Activated naive CD4-positive, alpha-beta T cell treated with Interleukin-2 at 50 U/mL for 16 hours (primary cell): ENCODE results near the gene ZNF830.
"Not testable (repeated sequence)": the region's sequence is repeated elsewhere in the genome, so short reads cannot be mapped to it uniquely, and the experiment has no call there.

Source experiments
- DNase-seq: peaks from one replicate; pipeline ENCODE4 v3.0.0-alpha.2; 2020

Gene ZNF830

GRCh38 chr17:34993031-34993430, 31.7 kb downstream of the ZNF830 start:
- no peak for DNase-seq

DNA sequence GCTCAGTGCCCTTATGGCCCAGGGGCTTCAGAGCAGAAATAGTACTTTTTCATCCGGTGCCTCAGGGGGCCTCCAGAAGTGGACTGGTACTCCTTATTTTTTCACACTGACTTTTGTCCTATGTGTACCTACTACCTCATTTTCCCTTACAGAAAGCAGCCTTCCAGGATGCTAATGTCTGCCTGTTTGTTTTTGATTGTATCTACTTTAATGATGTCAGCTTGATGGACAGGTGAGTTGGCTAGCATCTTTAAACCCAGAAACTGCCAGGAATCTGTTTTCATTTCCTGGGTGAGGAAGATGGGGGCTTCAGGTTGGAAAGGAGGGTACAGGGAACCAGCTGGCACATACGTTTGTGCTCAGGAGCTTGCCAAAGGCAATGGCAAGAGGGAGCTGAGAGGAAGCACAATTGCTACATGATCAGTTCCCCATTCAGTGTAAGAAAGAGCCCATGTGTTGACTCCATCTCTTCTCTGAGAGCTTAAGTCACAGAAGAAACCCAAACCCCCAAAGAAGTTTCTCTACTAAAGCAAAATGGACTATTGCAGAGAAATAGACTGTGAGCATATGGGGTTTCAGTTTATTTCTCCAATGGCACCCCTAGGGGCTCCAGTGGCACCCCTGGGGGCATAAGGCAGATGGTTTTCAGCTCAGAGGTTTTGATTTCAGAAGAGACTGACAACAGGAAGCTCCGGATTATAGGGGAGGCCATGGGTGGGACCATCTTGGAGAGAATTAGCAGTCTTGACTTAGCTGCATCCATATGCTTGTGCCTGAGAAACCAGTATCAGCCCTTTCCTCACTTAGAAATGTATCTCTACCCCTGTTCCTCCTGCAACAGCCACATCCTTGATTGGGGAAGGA, 35.3 kb downstream of the ZNF830 start:
- no peak for DNase-seq

GRCh38 chr17:34997355-34997862, 36.1 kb downstream of the ZNF830 start:
- no peak for DNase-seq

GRCh38 chr17:34998205-34998604, 36.9 kb downstream of the ZNF830 start:
- DNase-seq, result peak; percentile 81

- DNase-seq, result no peak
Observed at GRCh38 chr17:34999456-34999855, 38.1 kb downstream of the ZNF830 start.

- DNase-seq, result not testable (repeated sequence)
Observed at GRCh38 chr17:35000965-35001364, 39.6 kb downstream of the ZNF830 start.

DNA sequence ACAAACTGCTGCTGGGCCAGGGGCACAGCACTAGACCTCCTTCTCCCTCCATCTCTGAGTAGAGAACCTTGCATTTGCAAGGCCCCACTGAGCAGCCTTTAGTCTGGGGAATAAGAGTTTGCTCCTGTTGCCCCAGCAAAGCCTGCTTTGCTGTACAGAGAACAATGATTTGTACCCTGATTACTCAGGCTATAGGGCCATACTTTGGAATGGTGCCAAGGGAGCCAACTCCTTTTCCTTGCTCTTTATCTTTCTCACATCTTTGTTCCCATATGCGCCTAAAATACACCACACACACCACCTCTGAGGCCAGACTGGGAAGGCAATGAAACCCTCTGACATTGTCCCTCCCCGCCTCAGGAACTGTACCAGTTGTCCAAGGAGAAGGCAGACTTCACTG, 40.2 kb downstream of the ZNF830 start:
- no peak for DNase-seq

DNA sequence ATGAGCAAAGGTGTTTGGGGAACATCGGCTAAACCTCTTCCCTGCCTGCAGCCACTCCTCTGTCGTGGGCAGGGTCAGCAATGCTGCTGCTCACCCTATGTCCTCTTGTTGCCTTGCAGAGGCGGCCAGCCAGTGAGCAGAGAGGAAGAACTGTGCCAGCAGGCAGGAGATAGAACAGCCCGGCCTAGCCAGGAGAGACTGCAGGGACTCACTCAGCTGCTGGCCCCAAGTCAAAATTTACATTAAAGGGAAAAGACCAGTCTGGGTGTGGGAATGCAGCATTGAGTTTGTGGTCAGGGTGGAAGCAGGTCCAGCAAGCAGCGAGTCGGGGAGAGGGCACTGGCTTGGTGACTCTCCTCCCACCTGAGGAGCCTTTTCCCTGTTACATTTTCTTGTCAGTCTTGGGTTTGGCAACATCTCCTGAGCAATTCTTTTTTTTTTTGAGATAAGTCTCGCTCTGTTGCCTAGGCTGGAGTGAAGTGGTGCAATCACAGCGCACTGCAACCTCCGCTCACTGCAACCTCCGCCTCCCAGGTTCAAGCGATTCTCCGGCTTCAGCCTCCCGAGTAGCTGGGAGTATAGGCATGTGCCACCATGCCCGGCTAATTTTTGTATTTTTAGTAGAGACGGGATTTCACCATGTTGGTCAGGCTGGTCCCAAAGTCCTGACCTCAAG, 41.7 kb downstream of the ZNF830 start:
- DNase-seq, result no peak

- DNase-seq, result no peak
Observed at GRCh38 chr17:35003778-35004177, 42.4 kb downstream of the ZNF830 start.

GRCh38 chr17:35006345-35006744, 45.0 kb downstream of the ZNF830 start:
- no peak for DNase-seq

GRCh38 chr17:35006961-35007360, 45.6 kb downstream of the ZNF830 start:
- no peak for DNase-seq

DNA sequence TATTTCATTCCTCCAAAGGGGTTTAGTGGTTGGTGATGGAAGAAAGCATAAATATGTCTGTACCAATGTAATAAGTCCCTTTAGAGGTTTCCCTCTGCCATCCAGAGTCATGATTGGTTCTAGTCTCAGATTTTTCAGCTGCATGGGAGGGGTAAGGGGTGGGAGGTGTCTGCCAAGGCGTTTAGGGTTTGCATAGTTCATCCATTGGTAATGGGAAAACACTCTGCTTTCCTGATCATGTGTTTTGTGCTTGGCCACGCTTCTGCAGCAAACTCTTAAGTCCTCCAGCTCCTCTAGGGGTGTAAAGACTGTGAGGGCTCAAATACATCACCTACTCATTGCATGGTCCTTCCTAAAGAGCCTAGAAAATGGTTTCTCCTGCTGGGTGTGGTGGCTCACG, 48.8 kb downstream of the ZNF830 start:
- no peak for DNase-seq

GRCh38 chr17:35011671-35012216, 50.4 kb downstream of the ZNF830 start:
- DNase-seq, result no peak
